ENCODE measurements around the gene MEIS3.

- no peak for TF ChIP-seq POLR2AphosphoS5 (IDR thresholded peaks at IDR 0.05)
- no peak for TF ChIP-seq CTCF (IDR thresholded peaks at IDR 0.05)
- no peak for TF ChIP-seq EP300 (IDR thresholded peaks at IDR 0.05)
These were observed 26.2 kb upstream of the MEIS3 start for GRCh38 chr19:47445527-47445926.
